HCT116 (cell line): ENCODE data around the gene GZF1.

ENCODE experiments used
- EZH2 ChIP-seq: fragments of 200-600 bp; sonication (generic); IDR thresholded peaks from 2 replicates; pipeline ENCODE4 v1.6.1; 2017; ENCODE audit warnings: antibody characterized with exemption, mixed run types
- POLR2A ChIP-seq: IDR thresholded peaks from 2 replicates; pipeline ENCODE4 v1.7.0; 2011; ENCODE audit warnings: borderline replicate concordance; ENCODE audit not compliant: insufficient read depth, insufficient read length; ENCODE audit errors: extremely low read depth
- ZNF274 ChIP-seq: fragments of 200-500 bp; sonication (Bioruptor generic); IDR thresholded peaks from 2 replicates; pipeline ENCODE4 v1.6.1; 2014; ENCODE audit warnings: mild to moderate bottlenecking, low read depth, low read length, inconsistent platforms
- TF ChIP-seq, protein P1 (sequence below), 3 experiments: fragments of 200-600 bp in 1 of 3; sonication (generic) in 1 of 3; IDR thresholded peaks in 2 of 3; conservative IDR thresholded peaks in 1 of 3; 2 replicates each; pipeline ENCODE4 v1.5.1; 2012 to 2017; ENCODE audit warnings: low read depth in 2 of 3, low read length in 2 of 3, antibody characterized with exemption in 1 of 3, borderline replicate concordance in 1 of 3, control low read depth in 1 of 3, mild to moderate bottlenecking in 1 of 3, mixed read lengths in 1 of 3, mixed run types in 1 of 3, moderate library complexity in 1 of 3; ENCODE audit not compliant: insufficient read depth in 1 of 3
- TF ChIP-seq, protein P2 (sequence below): IDR thresholded peaks from 2 replicates; pipeline ENCODE4 v1.6.1; 2012

DNA sequence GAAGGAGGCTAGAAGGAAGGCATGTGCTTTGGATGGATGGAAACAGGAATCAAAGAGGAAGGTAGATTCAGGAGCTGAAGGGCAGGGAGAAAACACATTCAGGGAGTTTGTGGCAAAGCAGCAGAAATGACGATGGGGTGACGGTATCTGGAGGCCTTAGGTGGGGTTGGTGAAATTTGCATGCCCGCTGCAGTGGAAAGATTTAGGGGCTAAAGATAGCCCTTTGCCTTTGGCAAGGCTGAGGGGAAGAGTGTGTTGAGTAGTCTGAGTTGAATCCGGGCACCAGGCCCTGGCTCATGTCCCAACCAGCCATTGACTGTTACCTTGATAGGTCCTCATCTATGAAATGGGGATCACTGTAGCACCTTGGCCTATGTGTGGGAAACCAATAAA, 1.3 kb downstream of the GZF1 start:
- no peak for TF ChIP-seq EZH2
- TF ChIP-seq POLR2A: no peak
- TF ChIP-seq, protein P1, sequence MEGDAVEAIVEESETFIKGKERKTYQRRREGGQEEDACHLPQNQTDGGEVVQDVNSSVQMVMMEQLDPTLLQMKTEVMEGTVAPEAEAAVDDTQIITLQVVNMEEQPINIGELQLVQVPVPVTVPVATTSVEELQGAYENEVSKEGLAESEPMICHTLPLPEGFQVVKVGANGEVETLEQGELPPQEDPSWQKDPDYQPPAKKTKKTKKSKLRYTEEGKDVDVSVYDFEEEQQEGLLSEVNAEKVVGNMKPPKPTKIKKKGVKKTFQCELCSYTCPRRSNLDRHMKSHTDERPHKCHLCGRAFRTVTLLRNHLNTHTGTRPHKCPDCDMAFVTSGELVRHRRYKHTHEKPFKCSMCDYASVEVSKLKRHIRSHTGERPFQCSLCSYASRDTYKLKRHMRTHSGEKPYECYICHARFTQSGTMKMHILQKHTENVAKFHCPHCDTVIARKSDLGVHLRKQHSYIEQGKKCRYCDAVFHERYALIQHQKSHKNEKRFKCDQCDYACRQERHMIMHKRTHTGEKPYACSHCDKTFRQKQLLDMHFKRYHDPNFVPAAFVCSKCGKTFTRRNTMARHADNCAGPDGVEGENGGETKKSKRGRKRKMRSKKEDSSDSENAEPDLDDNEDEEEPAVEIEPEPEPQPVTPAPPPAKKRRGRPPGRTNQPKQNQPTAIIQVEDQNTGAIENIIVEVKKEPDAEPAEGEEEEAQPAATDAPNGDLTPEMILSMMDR (IDR thresholded peaks at IDR 0.05 in 2 of 3, conservative IDR thresholded peaks at IDR 0.05 in 1 of 3; ENCODE audit: borderline replicate concordance in 1 of 3, insufficient read depth in 1 of 3, low read depth in 2 of 3, low read length in 2 of 3): no peak
- TF ChIP-seq, protein P2, sequence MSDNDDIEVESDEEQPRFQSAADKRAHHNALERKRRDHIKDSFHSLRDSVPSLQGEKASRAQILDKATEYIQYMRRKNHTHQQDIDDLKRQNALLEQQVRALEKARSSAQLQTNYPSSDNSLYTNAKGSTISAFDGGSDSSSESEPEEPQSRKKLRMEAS: no peak
- no peak for TF ChIP-seq ZNF274
